ENCODE measurements around the gene RHOT2. TPM values are rescaled to one million over a fixed set of nuclear protein-coding genes. Genes with fewer than 3 reads are reported as not detected.
A peak's percentile ranks its signal among the peaks of the same experiment; 100 is the strongest.

Gene RHOT2
- total RNA-seq, 4 donors from 2014 or later = 68.6 to 188 (median 106) TPM

DNA sequence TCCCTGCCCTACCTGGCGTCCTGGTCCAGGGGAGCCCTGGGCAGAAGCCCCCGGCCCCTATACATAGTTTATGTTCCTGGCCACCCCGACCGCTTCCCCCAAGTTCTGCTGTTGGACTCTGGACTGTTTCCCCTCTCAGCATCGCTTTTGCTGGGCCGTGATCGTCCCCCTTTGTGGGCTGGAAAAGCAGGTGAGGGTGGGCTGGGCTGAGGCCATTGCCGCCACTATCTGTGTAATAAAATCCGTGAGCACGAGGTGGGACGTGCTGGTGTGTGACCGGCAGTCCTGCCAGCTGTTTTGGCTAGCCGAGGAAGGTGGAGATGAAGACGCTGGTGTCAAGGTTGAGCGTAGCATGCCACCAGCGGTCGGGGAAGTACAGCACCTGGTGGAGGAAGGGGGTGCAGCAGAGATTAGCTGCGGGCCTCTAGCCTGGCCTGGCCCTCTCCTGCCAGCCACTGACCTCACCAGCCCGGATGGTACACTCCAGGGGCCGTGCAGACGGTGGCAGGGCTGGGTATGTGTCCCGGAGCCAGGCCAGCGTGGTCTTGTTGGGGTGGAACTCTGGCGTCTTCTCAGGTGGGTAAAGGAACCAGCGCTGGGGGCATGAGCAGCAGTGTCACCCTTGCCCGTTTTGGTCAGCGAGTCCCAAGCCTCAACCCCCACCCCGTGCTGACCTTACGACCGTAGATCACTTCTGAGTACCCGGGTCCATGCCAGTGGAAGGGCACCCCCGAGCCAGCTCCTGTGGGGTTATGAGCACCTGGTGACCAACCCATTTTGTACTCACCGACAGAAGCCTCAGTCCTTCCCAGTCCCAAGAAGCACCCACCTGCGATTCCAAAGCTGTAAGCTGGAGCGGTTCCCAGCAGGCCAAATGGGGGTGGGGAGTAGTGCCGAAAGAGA is 14.8 kb downstream of the RHOT2 start:
- DNase-seq (ENCODE audit: low spot score in 2 of 2) = no peak
- H3K36me3 ChIP-seq = peaks cover 0 to 49% (median 15%) of the 10 kb centered on the region in 3 donors
- peaks cover 0 to 65% (median 41%) of the 10 kb centered on the region in 4 donors for H3K4me1 ChIP-seq
- H3K27me3 ChIP-seq = no peaks in the 10 kb centered on the region
- WGBS, 2 donors = 82 to 85% methylated on average over 34 to 36 of the region's 36 CpGs
- no peak overlapping the region for H3K27ac ChIP-seq
- TF ChIP-seq, protein P1, sequence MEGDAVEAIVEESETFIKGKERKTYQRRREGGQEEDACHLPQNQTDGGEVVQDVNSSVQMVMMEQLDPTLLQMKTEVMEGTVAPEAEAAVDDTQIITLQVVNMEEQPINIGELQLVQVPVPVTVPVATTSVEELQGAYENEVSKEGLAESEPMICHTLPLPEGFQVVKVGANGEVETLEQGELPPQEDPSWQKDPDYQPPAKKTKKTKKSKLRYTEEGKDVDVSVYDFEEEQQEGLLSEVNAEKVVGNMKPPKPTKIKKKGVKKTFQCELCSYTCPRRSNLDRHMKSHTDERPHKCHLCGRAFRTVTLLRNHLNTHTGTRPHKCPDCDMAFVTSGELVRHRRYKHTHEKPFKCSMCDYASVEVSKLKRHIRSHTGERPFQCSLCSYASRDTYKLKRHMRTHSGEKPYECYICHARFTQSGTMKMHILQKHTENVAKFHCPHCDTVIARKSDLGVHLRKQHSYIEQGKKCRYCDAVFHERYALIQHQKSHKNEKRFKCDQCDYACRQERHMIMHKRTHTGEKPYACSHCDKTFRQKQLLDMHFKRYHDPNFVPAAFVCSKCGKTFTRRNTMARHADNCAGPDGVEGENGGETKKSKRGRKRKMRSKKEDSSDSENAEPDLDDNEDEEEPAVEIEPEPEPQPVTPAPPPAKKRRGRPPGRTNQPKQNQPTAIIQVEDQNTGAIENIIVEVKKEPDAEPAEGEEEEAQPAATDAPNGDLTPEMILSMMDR (IDR thresholded peaks at IDR 0.05) = no peak
- no peak for TF ChIP-seq EP300 (IDR thresholded peaks at IDR 0.05)
- no peaks in the 10 kb centered on the region for H3K9me3 ChIP-seq
- H3K4me3 ChIP-seq = no peak overlapping the region

DNA sequence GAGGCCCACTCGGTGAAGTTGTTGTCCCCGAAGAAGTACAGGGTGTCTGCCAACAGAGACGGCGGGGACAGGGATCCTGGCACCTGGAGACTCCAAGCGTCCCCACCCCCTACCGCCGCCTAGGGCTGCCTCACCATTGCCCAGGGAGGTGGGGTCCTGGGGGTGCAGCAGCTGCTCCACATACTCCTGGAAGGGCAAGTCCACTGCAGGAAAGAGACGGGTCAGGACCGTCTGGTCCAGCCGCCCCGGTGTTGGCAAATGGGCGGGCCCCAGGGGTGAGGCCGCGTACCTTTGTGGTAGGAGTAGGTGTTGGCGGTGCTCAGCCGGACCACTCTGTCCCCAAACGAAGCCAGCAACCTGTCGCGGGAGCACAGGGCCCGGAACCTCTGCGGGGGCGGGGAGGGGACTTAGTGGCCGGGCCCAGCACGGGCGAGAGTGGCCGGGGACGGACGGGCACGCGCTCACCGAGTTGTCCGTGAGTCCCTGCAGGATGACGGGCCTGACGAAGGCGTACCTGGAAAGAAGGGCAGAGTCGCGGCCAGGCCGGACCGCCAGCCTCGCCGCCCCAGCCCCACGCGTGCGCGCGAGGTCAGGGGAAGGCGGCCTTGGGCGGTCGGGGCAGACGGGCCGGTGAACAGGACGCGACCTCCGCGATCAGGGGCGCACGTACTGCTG is 15.6 kb downstream of the RHOT2 start:
- Histone ChIP-seq H3K4me1 (peaks cover 0 to 73% (median 39%) of the 10 kb centered on the region in 4 donors), H3K9me3 (no peaks in the 10 kb centered on the region), H3K36me3 (peaks cover 0 to 53% (median 15%) of the 10 kb centered on the region in 3 donors), H3K4me3 (peak overlapping the region; percentile 56 to 84 (median 72)), H3K27me3 (no peaks in the 10 kb centered on the region), H3K27ac (peak overlapping the region in 2 of 4 donors; percentile 76 to 84)
- DNase-seq (ENCODE audit: low spot score in 2 of 2) = no peak
- 17 to 43% methylated on average over 17 to 55 of the region's 57 CpGs for WGBS, 2 donors
- TF ChIP-seq, protein P1 (IDR thresholded peaks at IDR 0.05) = no peak
- no peak for TF ChIP-seq POLR2A (IDR thresholded peaks at IDR 0.05)
- no peak for TF ChIP-seq EP300 (IDR thresholded peaks at IDR 0.05)

DNA sequence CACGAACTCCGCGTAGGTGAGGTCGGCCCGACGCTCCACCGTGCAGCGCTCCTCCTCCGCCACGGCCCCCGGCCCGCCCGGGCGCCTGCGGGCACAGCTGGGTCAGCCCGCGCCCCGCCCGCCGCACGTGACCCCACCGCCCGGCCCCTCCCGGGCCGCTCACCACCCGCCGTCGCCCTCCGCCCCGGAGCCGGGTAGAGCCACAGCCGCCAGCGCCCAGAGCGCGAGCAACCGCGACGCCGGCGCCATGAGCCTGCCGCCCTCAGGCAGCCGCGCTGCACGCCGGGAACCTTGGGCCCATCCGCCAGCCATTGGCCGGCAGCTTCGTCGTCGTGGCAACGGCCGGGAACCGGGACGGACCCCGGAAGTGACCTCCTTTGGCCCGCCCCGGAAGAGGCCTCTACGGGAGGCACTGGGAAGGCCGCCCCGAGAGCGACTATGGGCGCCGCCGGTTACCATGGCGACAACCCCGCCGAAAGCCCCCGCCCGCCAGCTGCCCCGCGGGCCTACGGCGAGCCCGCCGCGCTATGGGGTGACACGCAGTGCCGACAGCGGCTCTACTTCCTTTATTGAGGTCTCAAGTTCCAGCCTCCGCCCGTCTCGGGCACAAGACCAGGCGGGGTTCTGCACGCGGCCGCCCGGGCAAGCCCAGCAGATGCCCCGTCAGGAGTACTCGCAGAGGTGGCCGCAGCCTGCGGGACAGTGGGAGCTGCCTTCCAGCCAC is 16.3 kb downstream of the RHOT2 start, which contains the start of gene JMJD8:
Gene JMJD8 (minus strand): TSS at position 264 of the 724 bp plus-strand sequence. CDS start 15 bp downstream, at position 249.
- Histone ChIP-seq H3K4me3 (peak within 1 kb of the TSS; percentile 56 to 84 (median 72)), H3K4me1 (peaks cover 0 to 74% (median 42%) of the 10 kb centered on the region in 4 donors), H3K9me3 (no peaks in the 10 kb centered on the region), H3K36me3 (peaks cover 0 to 53% (median 15%) of the 10 kb centered on the region in 3 donors), H3K27me3 (no peaks in the 10 kb centered on the region), H3K27ac (peak within 1 kb of the TSS; percentile 49 to 84 (median 80))
- peak; percentile 93 to 95 for DNase-seq (ENCODE audit: low spot score in 2 of 2)
- TF ChIP-seq, protein P1 (IDR thresholded peaks at IDR 0.05) = peak in 1 of 5 experiments; percentile 11
- TF ChIP-seq EP300 (IDR thresholded peaks at IDR 0.05) = peak; percentile 85
- peak in 1 of 2 donors; percentile 39 for TF ChIP-seq POLR2A (IDR thresholded peaks at IDR 0.05)
- WGBS, 2 donors = 4 to 30% methylated on average over 6 to 73 of the region's 91 CpGs

DNA sequence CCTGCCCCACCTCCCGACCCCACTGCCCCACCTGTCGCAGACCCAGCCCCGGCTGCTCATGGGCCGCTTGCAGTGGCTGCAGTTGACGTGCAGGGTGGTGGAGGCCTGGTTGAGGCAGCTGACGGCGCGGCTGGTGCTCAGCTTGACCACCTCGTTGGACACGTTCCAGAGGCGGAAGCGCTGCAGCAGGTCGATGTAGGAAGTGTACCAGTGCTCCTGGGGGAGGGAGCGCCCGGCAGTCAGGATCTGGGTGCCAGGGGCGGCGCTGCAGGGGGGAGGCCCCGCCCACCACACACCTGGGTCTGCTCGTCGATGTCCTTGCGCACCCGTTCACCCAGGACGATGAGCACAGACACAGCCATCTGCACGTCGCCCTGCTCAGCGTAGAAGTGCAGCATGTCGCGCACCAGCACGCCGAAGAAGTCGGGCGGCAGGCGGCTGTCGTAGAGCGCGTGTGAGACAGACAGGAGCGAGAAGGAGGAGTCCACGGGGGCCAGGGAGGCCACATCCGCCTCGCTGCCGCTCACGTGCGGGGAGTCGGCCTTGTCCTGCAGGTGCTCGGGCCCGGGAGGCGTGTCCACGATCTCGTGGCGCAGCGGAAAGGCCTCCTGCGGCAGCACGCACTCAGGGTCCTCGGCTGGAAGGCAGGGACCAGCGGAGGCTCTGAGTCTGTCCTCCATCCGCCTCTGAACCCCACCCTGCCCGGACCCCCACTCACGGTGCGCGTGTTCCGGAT is 17.2 kb downstream of the RHOT2 start:
- Histone ChIP-seq H3K9me3 (no peaks in the 10 kb centered on the region), H3K27me3 (no peaks in the 10 kb centered on the region), H3K4me1 (peaks cover 0 to 76% (median 46%) of the 10 kb centered on the region in 4 donors), H3K4me3 (peak overlapping the region; percentile 55 to 78 (median 61)), H3K36me3 (peaks cover 0 to 53% (median 15%) of the 10 kb centered on the region in 3 donors), H3K27ac (peak overlapping the region in 3 of 4 donors; percentile 76 to 84 (median 84))
- WGBS, 2 donors = 90 to 93% methylated on average over 53 to 55 of the region's 61 CpGs
- DNase-seq (ENCODE audit: low spot score in 2 of 2) = no peak
- TF ChIP-seq POLR2A (IDR thresholded peaks at IDR 0.05) = no peak
- no peak for TF ChIP-seq EP300 (IDR thresholded peaks at IDR 0.05)
- TF ChIP-seq, protein P1 (IDR thresholded peaks at IDR 0.05) = no peak
